Measurements from ENCODE around the gene RNASEL.
"Not testable (repeated sequence)": the region's sequence is repeated elsewhere in the genome, so short reads cannot be mapped to it uniquely, and the experiment has no call there.

RNASEL gene

DNA sequence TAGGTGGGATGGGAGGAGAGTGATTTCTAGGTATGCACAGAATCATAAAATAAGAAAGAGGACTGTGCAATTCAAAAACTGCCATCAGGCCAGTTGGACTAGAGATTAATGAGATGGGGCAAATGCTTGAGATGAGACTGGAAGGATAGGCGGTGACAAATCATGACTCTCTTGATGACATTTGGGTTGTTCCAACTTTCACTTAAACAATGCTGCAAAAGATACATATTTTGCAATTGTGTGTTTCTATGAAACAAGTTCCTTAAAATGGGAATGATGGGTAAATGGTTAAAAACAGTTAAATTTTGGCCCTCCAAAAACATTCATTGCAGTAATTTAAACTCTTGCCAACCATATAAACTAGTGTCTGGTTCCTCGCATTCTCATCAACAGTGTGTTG, 55.2 kb downstream of the RNASEL start:
- DNase-seq (ENCODE audit: insufficient read length, low spot score) (no peak), FAIRE-seq (no peak)
- TF ChIP-seq POLR2A (IDR thresholded peaks at IDR 0.05; ENCODE audit: low read depth, low read length): no peak

DNA sequence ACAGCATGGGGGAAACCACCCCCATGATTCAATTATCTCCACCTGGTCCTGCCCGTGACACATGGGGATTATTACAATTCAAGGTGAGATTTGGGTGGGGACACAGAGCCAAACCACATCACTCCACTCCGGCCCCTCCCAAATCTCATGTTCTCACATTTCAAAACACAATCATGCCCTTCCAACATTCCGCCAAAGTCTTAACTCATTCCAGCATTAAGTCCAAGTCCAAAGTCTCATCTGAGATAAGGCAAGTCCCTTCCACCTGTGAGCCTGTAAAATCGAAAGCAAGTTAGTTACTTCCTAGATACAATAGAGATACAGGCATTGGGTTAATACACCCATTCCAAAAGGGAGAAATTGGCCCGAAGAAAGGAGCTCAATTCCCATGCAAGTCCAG, 60.9 kb downstream of the RNASEL start:
- FAIRE-seq: not testable (repeated sequence)

DNA sequence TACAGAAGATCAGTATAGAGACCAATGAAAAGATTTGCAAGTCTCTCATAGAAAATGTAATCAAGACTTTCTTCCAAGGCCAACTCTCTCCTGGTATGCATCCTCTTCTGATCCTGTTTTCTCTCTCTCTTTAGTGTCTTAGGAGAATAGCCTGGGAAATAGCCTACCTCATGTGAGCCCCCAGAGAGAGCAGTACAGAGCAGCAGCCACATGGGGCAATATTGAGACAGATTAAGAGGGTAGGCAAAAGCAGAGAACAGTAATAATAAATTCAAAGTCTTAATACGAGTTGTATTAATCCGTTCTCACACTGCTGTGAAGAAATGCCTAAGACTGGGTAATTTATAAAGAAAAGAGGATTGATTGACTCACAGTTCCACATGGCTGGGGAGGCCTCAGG, 61.4 kb downstream of the RNASEL start:
- no peak for TF ChIP-seq POLR2A (IDR thresholded peaks at IDR 0.05; ENCODE audit: low read depth, low read length)
- DNase-seq (ENCODE audit: insufficient read length, low spot score): no peak
- no peak for FAIRE-seq

More for the DNA sequence above, 60.9 kb downstream of the RNASEL start:
- DNase-seq (ENCODE audit: insufficient read length, low spot score): not testable (repeated sequence)

DNA sequence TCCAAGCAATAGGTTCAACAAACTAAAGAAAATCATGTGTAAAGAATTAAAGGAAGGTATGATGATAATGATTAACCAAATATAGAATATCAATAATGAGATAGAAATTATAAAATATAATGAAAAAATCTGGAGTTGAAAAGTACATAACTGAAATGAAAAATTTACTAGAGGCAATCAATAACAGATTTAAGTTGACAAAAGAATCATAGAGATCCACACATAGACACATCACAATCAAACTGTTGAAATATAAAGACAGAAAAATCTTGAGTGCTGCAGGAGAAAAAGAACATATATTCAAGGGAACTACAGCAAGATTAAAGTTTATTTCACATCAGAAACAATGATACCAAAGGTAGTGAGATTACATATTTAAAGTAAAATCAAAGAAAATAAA, 63.7 kb downstream of the RNASEL start:
- no peak for TF ChIP-seq POLR2A (IDR thresholded peaks at IDR 0.05; ENCODE audit: low read depth, low read length)
- FAIRE-seq (no peak), DNase-seq (ENCODE audit: insufficient read length, low spot score) (no peak)

Measured in H54 (cell line).